Naive thymus-derived CD4-positive, alpha-beta T cell (primary cell): ENCODE measurements around the gene APBA1. TPM values are rescaled to one million over a fixed set of nuclear protein-coding genes. Genes with fewer than 3 reads are reported as not detected.

Experiments
- ATAC-seq: fragments of 150-1000 bp; cut with Tn5 transposase; 2 replicates; pipeline ENCODE4 v1.10.0; 2021; ENCODE audit warnings: mild to moderate bottlenecking, moderate library complexity
- CTCF ChIA-PET: fragments of 350-600 bp; sonication (Branson Sonifier 250); formaldehyde crosslinking; loops from one replicate; lab custom pipeline; 2021; ENCODE audit warnings: antibody characterized with exemption; lab: Charles Lee
- POLR2A ChIA-PET: fragments of 350-600 bp; sonication (Branson Sonifier 250); formaldehyde crosslinking; loops from one replicate; lab custom pipeline; 2021; ENCODE audit warnings: antibody characterized with exemption, inconsistent platforms; lab: Charles Lee
- DNase-seq, 9 donors: peaks; one replicate each; pipeline versions ENCODE4 v3.0.0 to v3.0.0-alpha.2; 2020 to 2022; ENCODE audit warnings: mixed read lengths in 1 of 9
- H3K27ac ChIP-seq: one replicate; pipeline ENCODE4 v1.7.0; 2013; ENCODE audit warnings: mild to moderate bottlenecking, low read depth, low read length, moderate library complexity
- H3K27me3 ChIP-seq, 2 donors: one replicate each; pipeline ENCODE4 v1.7.0; 2013; ENCODE audit warnings: low read length in 2 of 2, mild to moderate bottlenecking in 2 of 2, moderate library complexity in 2 of 2; ENCODE audit not compliant: control insufficient read depth in 2 of 2, insufficient read depth in 2 of 2
- H3K36me3 ChIP-seq, 3 experiments: 1 replicate in 2 of 3; 2 replicates in 1 of 3; pipeline ENCODE4 v1.7.0; 2013; ENCODE audit warnings: low read length in 3 of 3, mild to moderate bottlenecking in 3 of 3, moderate library complexity in 1 of 3; ENCODE audit not compliant: insufficient read depth in 3 of 3, control insufficient read depth in 2 of 3
- H3K4me1 ChIP-seq, 2 donors: one replicate each; pipeline ENCODE4 v1.7.0; 2013; ENCODE audit warnings: low read length in 2 of 2, mild to moderate bottlenecking in 2 of 2, moderate library complexity in 1 of 2; ENCODE audit not compliant: control insufficient read depth in 2 of 2, insufficient read depth in 2 of 2
- H3K4me3 ChIP-seq: 2 replicates; pipeline ENCODE4 v1.7.0; 2013; ENCODE audit warnings: mild to moderate bottlenecking, low read length
- H3K9me3 ChIP-seq, 3 experiments: 1 replicate in 2 of 3; 2 replicates in 1 of 3; pipeline ENCODE4 v1.7.0; 2013; ENCODE audit warnings: low read length in 3 of 3; ENCODE audit not compliant: control insufficient read depth in 2 of 3
- H3K27ac Mint-ChIP-seq, 9 donors: one replicate each; pipeline ENCODE4 v1.8.0; 2020 to 2022; ENCODE audit warnings: mixed read lengths in 9 of 9, mild to moderate bottlenecking in 8 of 9, moderate library complexity in 5 of 9, inconsistent platforms in 2 of 9
- H3K27me3 Mint-ChIP-seq, 5 donors: one replicate each; pipeline ENCODE4 v1.8.0; 2021 to 2022; ENCODE audit warnings: mixed read lengths in 5 of 5, mild to moderate bottlenecking in 1 of 5
- H3K36me3 Mint-ChIP-seq, 5 donors: one replicate each; pipeline ENCODE4 v1.8.0; 2020 to 2022; ENCODE audit warnings: mixed read lengths in 5 of 5, mild to moderate bottlenecking in 3 of 5, inconsistent platforms in 1 of 5
- H3K4me1 Mint-ChIP-seq, 7 donors: one replicate each; pipeline ENCODE4 v1.8.0; 2020 to 2022; ENCODE audit warnings: mixed read lengths in 7 of 7, mild to moderate bottlenecking in 3 of 7, inconsistent platforms in 1 of 7
- H3K4me3 Mint-ChIP-seq, 10 donors: one replicate each; pipeline ENCODE4 v1.8.0; 2020 to 2022; ENCODE audit warnings: mild to moderate bottlenecking in 10 of 10, mixed read lengths in 10 of 10, moderate library complexity in 6 of 10, inconsistent platforms in 2 of 10
- H3K9me3 Mint-ChIP-seq, 11 donors: one replicate each; pipeline ENCODE4 v1.8.0; 2020 to 2022; ENCODE audit warnings: mixed read lengths in 11 of 11, mild to moderate bottlenecking in 4 of 11, inconsistent platforms in 1 of 11, moderate library complexity in 1 of 11
- intact Hi-C, 2 donors: fragments of 100-400 bp; cut with micrococcal nuclease; formaldehyde crosslinking; loops; one replicate each; pipeline ENCODE4 v1.15.1; 2023
- polyA plus RNA-seq, 2 donors: library from polyadenylated mRNA; unstranded; fragments of 300-500 nt; fragmentation: Illumina TruSeq; gene quantifications; one replicate each; pipeline ENCODE4 v1.2.3, GENCODE V29; 2021
- total RNA-seq, 6 experiments: library from RNA in 5 of 6; stranded (reverse) in 5 of 6; gene quantifications; 1 replicate in 5 of 6; 2 replicates in 1 of 6; pipeline ENCODE4 v1.2.3 and lab custom pipeline; 2021 to 2026

Gene APBA1
- total and polyA plus RNA-seq, 7 experiments from 2014 or later: 0.06 to 4.5 (median 1.4) TPM; not detected in 1

DNA sequence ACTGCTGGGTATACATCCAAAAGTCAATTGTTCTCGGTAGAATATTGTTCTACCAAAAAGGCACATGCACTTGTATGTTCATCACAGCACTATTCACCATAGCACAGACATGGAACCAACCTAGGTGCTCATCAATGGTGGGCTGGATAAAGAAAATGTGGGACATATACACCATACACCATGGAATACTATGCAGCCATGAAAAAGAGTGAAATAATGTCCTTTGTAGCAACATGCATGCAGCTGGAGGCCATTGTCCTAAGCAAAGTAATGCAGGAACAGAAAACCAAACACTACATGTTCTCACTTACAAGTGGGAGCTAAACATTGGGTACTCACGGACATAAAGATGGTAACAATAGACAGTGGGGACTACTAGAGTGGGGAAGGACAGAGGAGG lies 145.5 kb downstream of the APBA1 start:
- no peak for ATAC-seq
- peaks cover 0 to 10% (median 8%) of the 10 kb centered on the region in 5 donors for H3K27me3 Mint-ChIP-seq
- no peaks in the 10 kb centered on the region for H3K36me3 ChIP-seq
- no peaks in the 10 kb centered on the region for H3K4me1 ChIP-seq
- DNase-seq: no peak
- H3K4me3 Mint-ChIP-seq: no peak overlapping the region
- H3K27me3 ChIP-seq: no peaks in the 10 kb centered on the region
- no peak overlapping the region for H3K27ac ChIP-seq
- no peak overlapping the region for H3K27ac Mint-ChIP-seq
- H3K4me1 Mint-ChIP-seq: peaks cover 0 to 14% (median 0%) of the 10 kb centered on the region in 7 donors
- intact Hi-C loops: no loop called here
- no peaks in the 10 kb centered on the region for H3K9me3 ChIP-seq
- peaks cover 0 to 36% (median 4%) of the 10 kb centered on the region in 5 donors for H3K36me3 Mint-ChIP-seq
- ChIA-PET CTCF (no interaction called here), POLR2A (no interaction called here)
- H3K4me3 ChIP-seq: no peak overlapping the region
- peaks cover 2 to 33% (median 14%) of the 10 kb centered on the region in 11 donors for H3K9me3 Mint-ChIP-seq

GRCh38 chr9:69519470-69520240 lies 152.5 kb downstream of the APBA1 start:
- intact Hi-C loops: no loop called here
- CTCF ChIA-PET: no interaction called here
- Histone ChIP-seq H3K4me3 (no peak overlapping the region), H3K9me3 (no peaks in the 10 kb centered on the region), H3K4me1 (no peaks in the 10 kb centered on the region), H3K27me3 (no peaks in the 10 kb centered on the region), H3K27ac (no peak overlapping the region), H3K36me3 (no peaks in the 10 kb centered on the region)
- DNase-seq (no peak), ATAC-seq (no peak)
- Mint-ChIP-seq H3K36me3 (peaks cover 4 to 24% (median 6%) of the 10 kb centered on the region in 5 donors), H3K27ac (no peak overlapping the region), H3K9me3 (peaks cover 2 to 20% (median 11%) of the 10 kb centered on the region in 11 donors), H3K27me3 (peaks cover 0 to 14% (median 9%) of the 10 kb centered on the region in 5 donors), H3K4me1 (peaks cover 0 to 27% (median 0%) of the 10 kb centered on the region in 7 donors), H3K4me3 (peak overlapping the region in 1 of 10 donors; percentile 4)
- POLR2A ChIA-PET: no interaction called here

- H3K27me3 ChIP-seq: no peaks in the 10 kb centered on the region
- POLR2A ChIA-PET: no interaction called here
- peaks cover 0 to 9% (median 0%) of the 10 kb centered on the region in 5 donors for H3K27me3 Mint-ChIP-seq
- intact Hi-C loops: no loop called here
- H3K4me1 ChIP-seq: no peaks in the 10 kb centered on the region
- CTCF ChIA-PET: no interaction called here
- ATAC-seq: no peak
- peaks cover 0 to 17% (median 2%) of the 10 kb centered on the region in 11 donors for H3K9me3 Mint-ChIP-seq
- H3K4me1 Mint-ChIP-seq: peaks cover 0 to 18% (median 0%) of the 10 kb centered on the region in 7 donors
- no peaks in the 10 kb centered on the region for H3K36me3 ChIP-seq
- no peak overlapping the region for H3K4me3 Mint-ChIP-seq
- no peaks in the 10 kb centered on the region for H3K9me3 ChIP-seq
- DNase-seq: no peak
- no peak overlapping the region for H3K27ac Mint-ChIP-seq
- no peak overlapping the region for H3K27ac ChIP-seq
- H3K36me3 Mint-ChIP-seq: peaks cover 0 to 15% (median 4%) of the 10 kb centered on the region in 5 donors
- no peak overlapping the region for H3K4me3 ChIP-seq
Measured at GRCh38 chr9:69516353-69517322, 155.5 kb downstream of the APBA1 start.

GRCh38 chr9:69515810-69516209 lies 156.4 kb downstream of the APBA1 start:
- Mint-ChIP-seq H3K27ac (no peak overlapping the region), H3K27me3 (peaks cover 0 to 3% (median 0%) of the 10 kb centered on the region in 5 donors), H3K4me3 (no peak overlapping the region), H3K9me3 (peaks cover 0 to 14% (median 2%) of the 10 kb centered on the region in 11 donors), H3K36me3 (peaks cover 0 to 15% (median 4%) of the 10 kb centered on the region in 5 donors), H3K4me1 (peaks cover 0 to 18% (median 0%) of the 10 kb centered on the region in 7 donors)
- ChIA-PET POLR2A (no interaction called here), CTCF (no interaction called here)
- ATAC-seq (no peak), DNase-seq (no peak)
- Histone ChIP-seq H3K9me3 (no peaks in the 10 kb centered on the region), H3K27me3 (no peaks in the 10 kb centered on the region), H3K36me3 (no peaks in the 10 kb centered on the region), H3K27ac (no peak overlapping the region), H3K4me3 (no peak overlapping the region), H3K4me1 (no peaks in the 10 kb centered on the region)
- intact Hi-C loops: no loop called here

GRCh38 chr9:69513141-69513820 lies 158.9 kb downstream of the APBA1 start:
- Histone ChIP-seq H3K36me3 (no peaks in the 10 kb centered on the region), H3K4me3 (no peak overlapping the region), H3K27ac (no peak overlapping the region), H3K27me3 (no peaks in the 10 kb centered on the region), H3K9me3 (no peaks in the 10 kb centered on the region), H3K4me1 (no peaks in the 10 kb centered on the region)
- peaks cover 0 to 15% (median 4%) of the 10 kb centered on the region in 5 donors for H3K36me3 Mint-ChIP-seq
- H3K4me3 Mint-ChIP-seq: no peak overlapping the region
- ATAC-seq: no peak
- H3K27ac Mint-ChIP-seq: no peak overlapping the region
- H3K27me3 Mint-ChIP-seq: no peaks in the 10 kb centered on the region
- intact Hi-C loops: no loop called here
- DNase-seq: no peak
- H3K4me1 Mint-ChIP-seq: peaks cover 0 to 4% (median 0%) of the 10 kb centered on the region in 7 donors
- H3K9me3 Mint-ChIP-seq: peaks cover 0 to 12% (median 0%) of the 10 kb centered on the region in 11 donors
- CTCF ChIA-PET: interaction anchor here (0.6 to 1.0 kb wide), 2 partner anchors 97 to 1087 kb away, joined by 4 read pairs; no protein-coding TSS in a partner anchor
- POLR2A ChIA-PET: no interaction called here

GRCh38 chr9:69504058-69504457 lies 168.1 kb downstream of the APBA1 start:
- Mint-ChIP-seq H3K36me3 (peaks cover 0 to 3% (median 0%) of the 10 kb centered on the region in 5 donors), H3K4me1 (peaks cover 0 to 34% (median 0%) of the 10 kb centered on the region in 7 donors), H3K4me3 (no peak overlapping the region), H3K27me3 (no peaks in the 10 kb centered on the region), H3K27ac (peak overlapping the region in 1 of 9 donors; percentile 6), H3K9me3 (peaks cover 0 to 3% (median 0%) of the 10 kb centered on the region in 11 donors)
- ChIA-PET CTCF (no interaction called here), POLR2A (no interaction called here)
- ATAC-seq: no peak
- no peak overlapping the region for H3K27ac ChIP-seq
- intact Hi-C loops: no loop called here
- H3K4me3 ChIP-seq: no peak overlapping the region
- no peaks in the 10 kb centered on the region for H3K9me3 ChIP-seq
- no peaks in the 10 kb centered on the region for H3K4me1 ChIP-seq
- no peaks in the 10 kb centered on the region for H3K36me3 ChIP-seq
- no peaks in the 10 kb centered on the region for H3K27me3 ChIP-seq
- DNase-seq: no peak
